Endothelial cell of umbilical vein (primary cell): ENCODE measurements around the gene MAP4K4.

Source experiments
- EZH2 ChIP-seq: IDR thresholded peaks from 2 replicates; pipeline ENCODE4 v1.6.1; 2012; ENCODE audit warnings: borderline replicate concordance, low read depth, mild to moderate bottlenecking, moderate library complexity, low read length, inconsistent platforms; ENCODE audit not compliant: severe bottlenecking
- FOS ChIP-seq: IDR thresholded peaks from 2 replicates; pipeline ENCODE4 v1.6.1; 2011; ENCODE audit warnings: mild to moderate bottlenecking, low read length, moderate library complexity, borderline replicate concordance; ENCODE audit not compliant: insufficient read depth
- GATA2 ChIP-seq: IDR thresholded peaks from 2 replicates; pipeline ENCODE4 v1.7.0; 2011; ENCODE audit warnings: low read depth, mild to moderate bottlenecking, moderate library complexity, mixed read lengths, low read length; ENCODE audit not compliant: insufficient read length, insufficient read depth
- MYC ChIP-seq: IDR thresholded peaks from one replicate; pipeline ENCODE4 v1.6.1; 2011; ENCODE audit warnings: mild to moderate bottlenecking, low read depth, low read length
- POLR2A ChIP-seq: IDR thresholded peaks from 2 replicates; pipeline ENCODE4 v1.6.1; 2012; ENCODE audit warnings: low read depth, mild to moderate bottlenecking, control low read depth, low read length
- POLR2AphosphoS5 ChIP-seq: IDR thresholded peaks from 2 replicates; pipeline ENCODE4 v1.6.1; 2012; ENCODE audit warnings: low read depth, mild to moderate bottlenecking, control low read depth, low read length, moderate library complexity; ENCODE audit not compliant: insufficient read depth
- TF ChIP-seq, protein P1 (sequence below), 2 donors: IDR thresholded peaks; 1 replicate in 1 of 2; 2 replicates in 1 of 2; pipeline ENCODE4 v1.5.1; 2011; ENCODE audit warnings: low read length in 2 of 2, mild to moderate bottlenecking in 2 of 2, moderate library complexity in 2 of 2, control low read depth in 1 of 2, inconsistent platforms in 1 of 2, low read depth in 1 of 2; ENCODE audit not compliant: insufficient read depth in 1 of 2; ENCODE audit errors: extremely low read depth in 1 of 2
- TF ChIP-seq, protein P2 (sequence below): IDR thresholded peaks from 2 replicates; pipeline ENCODE4 v1.6.1; 2011; ENCODE audit not compliant: insufficient read depth, insufficient read length

DNA sequence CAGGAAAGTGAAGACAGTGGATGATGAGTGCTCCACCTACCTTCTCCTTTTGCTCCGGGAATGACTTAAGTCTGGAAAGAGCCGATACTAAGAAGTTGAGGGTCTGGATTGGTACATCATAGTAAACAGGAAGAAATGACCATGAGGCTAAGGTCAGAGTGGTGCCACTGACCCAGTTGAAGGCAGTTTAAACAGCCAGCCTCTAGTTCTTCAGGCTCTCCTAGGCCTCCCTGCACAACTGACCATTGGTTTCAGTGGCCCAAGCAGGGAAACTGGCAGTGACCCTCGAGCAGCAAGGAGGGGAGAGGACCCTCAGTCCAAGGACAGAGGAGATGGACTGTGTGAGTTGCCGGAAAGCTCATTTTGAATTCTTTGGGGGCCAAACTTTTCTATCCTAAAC, 119.1 kb downstream of the MAP4K4 start:
- TF ChIP-seq POLR2AphosphoS5 (no peak), POLR2A (no peak), EZH2 (no peak), FOS (no peak), GATA2 (no peak), MYC (no peak)
- TF ChIP-seq, protein P1, sequence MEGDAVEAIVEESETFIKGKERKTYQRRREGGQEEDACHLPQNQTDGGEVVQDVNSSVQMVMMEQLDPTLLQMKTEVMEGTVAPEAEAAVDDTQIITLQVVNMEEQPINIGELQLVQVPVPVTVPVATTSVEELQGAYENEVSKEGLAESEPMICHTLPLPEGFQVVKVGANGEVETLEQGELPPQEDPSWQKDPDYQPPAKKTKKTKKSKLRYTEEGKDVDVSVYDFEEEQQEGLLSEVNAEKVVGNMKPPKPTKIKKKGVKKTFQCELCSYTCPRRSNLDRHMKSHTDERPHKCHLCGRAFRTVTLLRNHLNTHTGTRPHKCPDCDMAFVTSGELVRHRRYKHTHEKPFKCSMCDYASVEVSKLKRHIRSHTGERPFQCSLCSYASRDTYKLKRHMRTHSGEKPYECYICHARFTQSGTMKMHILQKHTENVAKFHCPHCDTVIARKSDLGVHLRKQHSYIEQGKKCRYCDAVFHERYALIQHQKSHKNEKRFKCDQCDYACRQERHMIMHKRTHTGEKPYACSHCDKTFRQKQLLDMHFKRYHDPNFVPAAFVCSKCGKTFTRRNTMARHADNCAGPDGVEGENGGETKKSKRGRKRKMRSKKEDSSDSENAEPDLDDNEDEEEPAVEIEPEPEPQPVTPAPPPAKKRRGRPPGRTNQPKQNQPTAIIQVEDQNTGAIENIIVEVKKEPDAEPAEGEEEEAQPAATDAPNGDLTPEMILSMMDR (IDR thresholded peaks at IDR 0.05; ENCODE audit: extremely low read depth in 1 of 2, insufficient read depth in 1 of 2, low read depth in 1 of 2, low read length in 2 of 2), result no peak
- TF ChIP-seq, protein P2, sequence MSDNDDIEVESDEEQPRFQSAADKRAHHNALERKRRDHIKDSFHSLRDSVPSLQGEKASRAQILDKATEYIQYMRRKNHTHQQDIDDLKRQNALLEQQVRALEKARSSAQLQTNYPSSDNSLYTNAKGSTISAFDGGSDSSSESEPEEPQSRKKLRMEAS, result no peak
